K562 (cell line): ENCODE results near the gene RASL10B. TPM values are rescaled to one million over a fixed set of nuclear protein-coding genes. Genes with fewer than 3 reads are reported as not detected.
A peak's percentile ranks its signal among the peaks of the same experiment; 100 is the strongest.

ENCODE experiments used
- AFF1 ChIP-seq, 2 experiments: fragments of 450-650 bp; IDR thresholded peaks; 2 replicates each; pipeline ENCODE4 v1.6.1; 2018; ENCODE audit warnings: mild to moderate bottlenecking in 2 of 2, low read depth in 1 of 2; ENCODE audit not compliant: partially characterized antibody in 2 of 2
- HNRNPL ChIP-seq: fragments of 200-400 bp; formaldehyde crosslinking; IDR thresholded peaks from 2 replicates; pipeline ENCODE4 v1.6.1; 2017; ENCODE audit warnings: low read depth, mild to moderate bottlenecking, low read length
- KLF1 ChIP-seq: fragments of 450-650 bp; IDR thresholded peaks from 2 replicates; pipeline ENCODE4 v1.6.1; 2016; ENCODE audit warnings: missing genetic modification characterization, missing compliant biosample characterization
- MCM2 ChIP-seq: fragments of 450-650 bp; IDR thresholded peaks from 2 replicates; pipeline ENCODE4 v1.6.1; 2017; ENCODE audit warnings: low read depth, mild to moderate bottlenecking
- MEIS2 ChIP-seq: fragments of 450-650 bp; IDR thresholded peaks from 2 replicates; pipeline ENCODE4 v1.6.1; 2014; ENCODE audit warnings: mild to moderate bottlenecking; ENCODE audit not compliant: partially characterized antibody
- MIER1 ChIP-seq: fragments of 450-650 bp; IDR thresholded peaks from 2 replicates; pipeline ENCODE4 v1.6.1; 2016; ENCODE audit warnings: antibody characterized with exemption, mild to moderate bottlenecking, low read depth
- MXI1 ChIP-seq: IDR thresholded peaks from 2 replicates; pipeline ENCODE4 v1.6.1; 2011; ENCODE audit warnings: low read depth, mild to moderate bottlenecking, improper control_type of control experiment, low read length
- NFE2 ChIP-seq: IDR thresholded peaks from 2 replicates; pipeline ENCODE4 v1.6.1; 2014; ENCODE audit warnings: antibody characterized with exemption, low read depth
- PHF20 ChIP-seq: fragments of 450-650 bp; IDR thresholded peaks from 2 replicates; pipeline ENCODE4 v1.6.1; 2018; ENCODE audit not compliant: partially characterized antibody
- PTRF ChIP-seq: fragments of 450-650 bp; IDR thresholded peaks from 2 replicates; pipeline ENCODE4 v1.6.1; 2016; ENCODE audit warnings: mild to moderate bottlenecking, missing genetic modification characterization, missing compliant biosample characterization
- SLC30A9 ChIP-seq: fragments of 250-450 bp; sonication (Bioruptor Pico); IDR thresholded peaks from 2 replicates; pipeline ENCODE4 v1.8.0; 2022; ENCODE audit warnings: mild to moderate bottlenecking, moderate library complexity
- ZFX ChIP-seq: sonication (generic); formaldehyde crosslinking; IDR thresholded peaks from 2 replicates; pipeline ENCODE4 v1.8.0; 2022; ENCODE audit warnings: mild to moderate bottlenecking, missing genetic modification reagents, moderate library complexity
- ZNF146 ChIP-seq: IDR thresholded peaks from one replicate; pipeline ENCODE4 v1.6.1; 2018; ENCODE audit warnings: missing compliant biosample characterization; ENCODE audit not compliant: unreplicated experiment
- ZNF696 ChIP-seq: fragments of 250-450 bp; sonication (Bioruptor Pico); conservative IDR thresholded peaks from 2 replicates; pipeline ENCODE4 v1.4.0; 2020; ENCODE audit warnings: mild to moderate bottlenecking, moderate library complexity
- ZNF830 ChIP-seq: fragments of 250-450 bp; sonication (Bioruptor Pico); IDR thresholded peaks from 2 replicates; pipeline ENCODE4 v1.5.0; 2021; ENCODE audit warnings: mild to moderate bottlenecking
- polyA plus RNA-seq, 8 experiments: library from polyadenylated mRNA; depleted of rRNA in 4 of 8; stranded (reverse) in 5 of 8; unstranded in 3 of 8; fragments of >200 nt; fragmentation: Nextera tagmentation in 2 of 8; fragmentation: Illumina TruSeq in 1 of 8; extraction: Ambion mirVana in 2 of 8; extraction: Trizol in 1 of 8; gene quantifications; 2 replicates each; pipeline versions ENCODE4 v1.2.1 to v1.2.3, GENCODE V29; 2011 to 2014; ENCODE audit warnings: inconsistent platforms in 1 of 8, missing spikeins in 1 of 8
- total RNA-seq, 7 experiments: library from RNA; depleted of rRNA in 6 of 7; stranded (reverse); fragments of >200 nt in 6 of 7; fragmentation: Illumina TruSeq in 2 of 7; extraction: Trizol in 2 of 7; gene quantifications; 2 replicates each; pipeline versions ENCODE4 v1.2.1 to v1.2.3, GENCODE V29; 2011 to 2021; ENCODE audit warnings: low replicate concordance in 1 of 7
- TF ChIP-seq, protein P1 (sequence below), 3 experiments: fragments of 200-800 bp in 1 of 3; sonication (Bioruptor generic) in 1 of 3; sonication (generic) in 1 of 3; formaldehyde crosslinking in 1 of 3; IDR thresholded peaks; 2 replicates each; pipeline versions ENCODE4 v1.6.1 to v1.8.0; 2016 to 2022; ENCODE audit warnings: mild to moderate bottlenecking in 2 of 3, missing compliant biosample characterization in 2 of 3, missing genetic modification characterization in 2 of 3, missing genetic modification reagents in 1 of 3
- TF ChIP-seq, protein P2 (sequence below): fragments of 450-650 bp; formaldehyde crosslinking; IDR thresholded peaks from 2 replicates; pipeline ENCODE4 v1.4.0; 2020; ENCODE audit warnings: mild to moderate bottlenecking, moderate library complexity
- TF ChIP-seq, protein P3 (sequence below): fragments of 250-450 bp; sonication (Bioruptor Pico); IDR thresholded peaks from 2 replicates; pipeline ENCODE4 v1.4.0; 2020; ENCODE audit warnings: mild to moderate bottlenecking, moderate library complexity, borderline replicate concordance

RASL10B gene
- total and polyA plus RNA-seq, 9 of the 15 experiments (the other 6 are each of a cell fraction or from before 2014, with no cell fraction given) = 0.04 to 0.31 (median 0.14) TPM; not detected in 2

GRCh38 chr17:35764123-35764991, 32.9 kb downstream of the RASL10B start (continued):
- TF ChIP-seq ZNF696 (CRISPR knock-in tag) (no peak), PHF20 (no peak), MIER1 (no peak), MXI1 (no peak), HNRNPL (peak; percentile 94), AFF1 (IDR thresholded peaks at IDR 0.05; ENCODE audit: low read depth in 1 of 2, partially characterized antibody in 2 of 2) (no peak), MCM2 (no peak), PTRF (tag) (no peak), ZNF830 (CRISPR knock-in tag) (no peak), ZNF146 (no peak), SLC30A9 (CRISPR knock-in tag) (no peak), ZFX (CRISPR knock-in tag) (peak; percentile 49), KLF1 (tag) (no peak), NFE2 (no peak), MEIS2 (peak; percentile 6)
- TF ChIP-seq, protein P1, sequence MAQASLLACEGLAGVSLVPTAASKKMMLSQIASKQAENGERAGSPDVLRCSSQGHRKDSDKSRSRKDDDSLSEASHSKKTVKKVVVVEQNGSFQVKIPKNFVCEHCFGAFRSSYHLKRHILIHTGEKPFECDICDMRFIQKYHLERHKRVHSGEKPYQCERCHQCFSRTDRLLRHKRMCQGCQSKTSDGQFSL (CRISPR knock-in tag; IDR thresholded peaks at IDR 0.05) = no peak
- TF ChIP-seq, protein P1 (tag; IDR thresholded peaks at IDR 0.05) = no peak
- TF ChIP-seq, protein P2, sequence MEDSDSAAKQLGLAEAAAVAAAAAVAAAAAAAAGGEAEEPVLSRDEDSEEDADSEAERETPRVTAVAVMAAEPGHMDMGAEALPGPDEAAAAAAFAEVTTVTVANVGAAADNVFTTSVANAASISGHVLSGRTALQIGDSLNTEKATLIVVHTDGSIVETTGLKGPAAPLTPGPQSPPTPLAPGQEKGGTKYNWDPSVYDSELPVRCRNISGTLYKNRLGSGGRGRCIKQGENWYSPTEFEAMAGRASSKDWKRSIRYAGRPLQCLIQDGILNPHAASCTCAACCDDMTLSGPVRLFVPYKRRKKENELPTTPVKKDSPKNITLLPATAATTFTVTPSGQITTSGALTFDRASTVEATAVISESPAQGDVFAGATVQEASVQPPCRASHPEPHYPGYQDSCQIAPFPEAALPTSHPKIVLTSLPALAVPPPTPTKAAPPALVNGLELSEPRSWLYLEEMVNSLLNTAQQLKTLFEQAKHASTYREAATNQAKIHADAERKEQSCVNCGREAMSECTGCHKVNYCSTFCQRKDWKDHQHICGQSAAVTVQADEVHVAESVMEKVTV (CRISPR knock-in tag) = peak; percentile 64
- TF ChIP-seq, protein P3, sequence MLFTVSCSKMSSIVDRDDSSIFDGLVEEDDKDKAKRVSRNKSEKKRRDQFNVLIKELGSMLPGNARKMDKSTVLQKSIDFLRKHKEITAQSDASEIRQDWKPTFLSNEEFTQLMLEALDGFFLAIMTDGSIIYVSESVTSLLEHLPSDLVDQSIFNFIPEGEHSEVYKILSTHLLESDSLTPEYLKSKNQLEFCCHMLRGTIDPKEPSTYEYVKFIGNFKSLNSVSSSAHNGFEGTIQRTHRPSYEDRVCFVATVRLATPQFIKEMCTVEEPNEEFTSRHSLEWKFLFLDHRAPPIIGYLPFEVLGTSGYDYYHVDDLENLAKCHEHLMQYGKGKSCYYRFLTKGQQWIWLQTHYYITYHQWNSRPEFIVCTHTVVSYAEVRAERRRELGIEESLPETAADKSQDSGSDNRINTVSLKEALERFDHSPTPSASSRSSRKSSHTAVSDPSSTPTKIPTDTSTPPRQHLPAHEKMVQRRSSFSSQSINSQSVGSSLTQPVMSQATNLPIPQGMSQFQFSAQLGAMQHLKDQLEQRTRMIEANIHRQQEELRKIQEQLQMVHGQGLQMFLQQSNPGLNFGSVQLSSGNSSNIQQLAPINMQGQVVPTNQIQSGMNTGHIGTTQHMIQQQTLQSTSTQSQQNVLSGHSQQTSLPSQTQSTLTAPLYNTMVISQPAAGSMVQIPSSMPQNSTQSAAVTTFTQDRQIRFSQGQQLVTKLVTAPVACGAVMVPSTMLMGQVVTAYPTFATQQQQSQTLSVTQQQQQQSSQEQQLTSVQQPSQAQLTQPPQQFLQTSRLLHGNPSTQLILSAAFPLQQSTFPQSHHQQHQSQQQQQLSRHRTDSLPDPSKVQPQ (CRISPR knock-in tag) = no peak
